Measurements from ENCODE around the gene PICALM. TPM values are rescaled to one million over a fixed set of nuclear protein-coding genes. Genes with fewer than 3 reads are reported as not detected.

PICALM gene
- total and polyA plus RNA-seq, 2 of the 4 experiments (the other 2 are of a cell fraction) = 235 to 453 TPM

- Histone ChIP-seq H3K4me3 (ENCODE audit: insufficient read depth, low read depth, low read length) (no peak overlapping the region), H3K4me2 (ENCODE audit: low read depth, low read length) (no peak overlapping the region), H3K9me1 (ENCODE audit: insufficient read depth, low read length) (peaks cover 9% of the 10 kb centered on the region; the same call in 1 of the 2 replicates), H4K5ac (ENCODE audit: low read depth, low read length) (no peak overlapping the region), H3K23ac (ENCODE audit: low read depth, low read length) (no peak overlapping the region), H4K8ac (ENCODE audit: low read depth in 2 of 2, low read length in 2 of 2) (no peak overlapping the region), H2BK120ac (ENCODE audit: low read depth, low read length) (no peak overlapping the region), H4K20me1 (ENCODE audit: insufficient read depth, low read length) (peaks cover 44% of the 10 kb centered on the region), H3K18ac (ENCODE audit: low read depth, low read length) (no peak overlapping the region), H4K91ac (ENCODE audit: insufficient read depth, low read depth, low read length) (no peak overlapping the region), H3K14ac (replicated peaks; ENCODE audit: low read depth, low read length) (no peak overlapping the region), H2AK5ac (ENCODE audit: low read depth, low read length) (no peak overlapping the region), H3K9me3 (ENCODE audit: control insufficient read depth, insufficient read depth, low read length) (no peaks in the 10 kb centered on the region), H2BK15ac (ENCODE audit: low read depth, low read length) (no peak overlapping the region), H3K27ac (ENCODE audit: insufficient read depth, low read length) (no peak overlapping the region), H2AFZ (replicated peaks; ENCODE audit: low read length, poor library complexity) (no peak overlapping the region), H3K4ac (ENCODE audit: low read depth, low read length) (no peak overlapping the region), H3K79me1 (ENCODE audit: low read depth in 1 of 2, low read length in 2 of 2) (peaks cover 26 to 62% of the 10 kb centered on the region in 2 experiments), H2AK9ac (replicated peaks; ENCODE audit: low read depth, low read length, poor library complexity) (no peak overlapping the region), H3K27me3 (ENCODE audit: control insufficient read depth, insufficient read depth, low read length) (no peaks in the 10 kb centered on the region), H2BK20ac (ENCODE audit: low read depth, low read length) (no peak overlapping the region), H3K36me3 (ENCODE audit: control insufficient read depth, insufficient read depth, low read length) (peaks cover 28% of the 10 kb centered on the region), H3K4me1 (ENCODE audit: control insufficient read depth, insufficient read depth, low read length) (peaks cover 10% of the 10 kb centered on the region), H2BK5ac (ENCODE audit: low read depth, low read length, poor library complexity, severe bottlenecking) (no peak overlapping the region), H3K9ac (ENCODE audit: low read depth, low read length) (no peak overlapping the region), H3K56ac (ENCODE audit: extremely low read depth, insufficient read depth, low read length) (no peak overlapping the region)
- intact Hi-C loops (cut with micrococcal nuclease) (no loop called here), in situ Hi-C loops (cut with MboI; ENCODE audit: low sequenced_read_pairs) (no loop called here), dilution Hi-C loops (cut with HindIII; ENCODE audit: low sequenced_read_pairs, unreplicated experiment) (no loop called here)
- BruUV-seq (replicated peaks) = no TSS peak
- no peak for ATAC-seq (ENCODE audit: low read depth)
- ChIA-PET POLR2A (ENCODE audit: unreplicated experiment) (no interaction called here), CTCF (no interaction called here)
- DNase-seq = no peak
- TF ChIP-seq MXI1 (IDR thresholded peaks at IDR 0.05; ENCODE audit: borderline replicate concordance, low read depth, low read length) (no peak), CHD1 (IDR thresholded peaks at IDR 0.05; ENCODE audit: low read depth, low read length) (no peak), RAD21 (IDR thresholded peaks at IDR 0.05; ENCODE audit: low read length) (no peak), RCOR1 (IDR thresholded peaks at IDR 0.05; ENCODE audit: insufficient replicate concordance, low read length) (no peak), BHLHE40 (IDR thresholded peaks at IDR 0.05; ENCODE audit: low read depth, low read length) (no peak), SMC3 (IDR thresholded peaks at IDR 0.05; ENCODE audit: low read depth, low read length) (no peak), POLR2A (IDR thresholded peaks at IDR 0.05; ENCODE audit: low read depth, low read length) (no peak), NFE2L2 (IDR thresholded peaks at IDR 0.05; ENCODE audit: low read depth, low read length) (no peak), MAFK (IDR thresholded peaks at IDR 0.05; ENCODE audit: low read depth, low read length) (no peak), USF2 (IDR thresholded peaks at IDR 0.05; ENCODE audit: low read depth, low read length) (no peak), MAZ (IDR thresholded peaks at IDR 0.05; ENCODE audit: borderline replicate concordance, low read depth, low read length) (no peak)
- WGBS, 2 experiments (ENCODE audit: extremely low coverage in 2 of 2, insufficient read length in 1 of 2) = no CpG with 5 or more reads among the region's 5 CpGs
Observed at GRCh38 chr11:85970593-85970992, 98.3 kb downstream of the PICALM start.

Data from IMR-90 (cell line).